ENCODE data around the gene MREG. TPM values are rescaled to one million over a fixed set of nuclear protein-coding genes. Genes with fewer than 3 reads are reported as not detected.

Gene MREG
- total and polyA plus RNA-seq, 10 of the 15 experiments (the other 5 are each of a cell fraction or from before 2014, with no cell fraction given) = 6.9 to 45.0 (median 28.5) TPM

DNA sequence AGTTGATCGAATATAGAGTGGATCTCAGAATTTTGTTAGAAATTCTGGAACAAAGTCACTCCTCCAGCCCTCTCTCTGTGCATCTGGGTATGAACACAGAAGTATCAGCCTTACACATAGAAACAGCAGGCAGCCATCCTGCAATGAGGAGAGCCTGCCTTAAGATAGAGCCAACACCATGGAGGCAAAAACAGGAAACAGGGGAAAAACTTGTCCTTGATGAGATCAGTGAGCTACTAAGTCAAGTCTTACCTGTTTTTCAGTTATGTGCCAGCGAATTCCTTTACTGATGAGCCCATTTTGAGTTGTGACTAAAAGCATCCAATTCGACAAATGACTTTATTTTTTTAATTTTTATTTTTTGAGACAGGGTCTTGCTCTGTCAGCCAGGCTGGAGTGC lies 26.6 kb upstream of the MREG start (continued):
- TF ChIP-seq PBX3 (IDR thresholded peaks at IDR 0.05; ENCODE audit: insufficient replicate concordance, low read depth, low read length) (no peak), SPI1 (IDR thresholded peaks at IDR 0.05; ENCODE audit: borderline replicate concordance, insufficient read depth, low read depth, low read length) (no peak), SREBF2 (IDR thresholded peaks at IDR 0.05; ENCODE audit: low read length) (no peak), KDM1A (IDR thresholded peaks at IDR 0.05; ENCODE audit: borderline replicate concordance) (no peak), NFYA (IDR thresholded peaks at IDR 0.05; ENCODE audit: borderline replicate concordance, low read depth, low read length) (no peak), ZNF592 (IDR thresholded peaks at IDR 0.05) (no peak), ZNF274 (IDR thresholded peaks at IDR 0.05; ENCODE audit: insufficient read depth, insufficient read length) (no peak), SRF (IDR thresholded peaks at IDR 0.05; ENCODE audit: low read depth in 2 of 2, low read length in 2 of 2) (no peak), NKRF (conservative IDR thresholded peaks at IDR 0.05) (no peak)
- TF ChIP-seq, protein P1, sequence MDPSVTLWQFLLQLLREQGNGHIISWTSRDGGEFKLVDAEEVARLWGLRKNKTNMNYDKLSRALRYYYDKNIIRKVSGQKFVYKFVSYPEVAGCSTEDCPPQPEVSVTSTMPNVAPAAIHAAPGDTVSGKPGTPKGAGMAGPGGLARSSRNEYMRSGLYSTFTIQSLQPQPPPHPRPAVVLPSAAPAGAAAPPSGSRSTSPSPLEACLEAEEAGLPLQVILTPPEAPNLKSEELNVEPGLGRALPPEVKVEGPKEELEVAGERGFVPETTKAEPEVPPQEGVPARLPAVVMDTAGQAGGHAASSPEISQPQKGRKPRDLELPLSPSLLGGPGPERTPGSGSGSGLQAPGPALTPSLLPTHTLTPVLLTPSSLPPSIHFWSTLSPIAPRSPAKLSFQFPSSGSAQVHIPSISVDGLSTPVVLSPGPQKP (IDR thresholded peaks at IDR 0.05; ENCODE audit: low read depth, low read length) = no peak
